ENCODE results near the gene GRIFIN. TPM values are rescaled to one million over a fixed set of nuclear protein-coding genes. Genes with fewer than 3 reads are reported as not detected.
"Not testable (repeated sequence)": the region's sequence is repeated elsewhere in the genome, so short reads cannot be mapped to it uniquely, and the experiment has no call there.

GRIFIN gene
- total RNA-seq, 1 donor from 2014 or later, result not detected

DNA sequence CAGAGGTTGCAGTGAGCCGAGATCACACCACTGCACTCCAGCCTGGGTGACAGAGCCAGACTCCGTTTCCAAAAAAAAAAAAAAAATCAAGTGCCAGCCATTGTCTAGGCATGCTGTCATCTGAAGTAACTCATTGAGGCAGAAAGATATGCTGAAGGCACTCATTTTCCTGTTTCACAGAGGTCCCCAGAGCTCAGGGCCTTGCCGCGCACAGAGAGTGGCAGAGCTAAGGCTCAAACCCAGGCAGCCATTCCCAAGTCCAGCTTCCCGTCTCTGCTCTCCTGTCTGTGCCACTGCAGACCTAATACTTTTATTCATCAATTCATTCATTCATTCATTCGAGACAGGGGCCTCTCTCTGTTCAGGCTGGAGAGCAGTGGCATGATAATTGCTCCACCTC is 3.5 kb downstream of the GRIFIN start:
- Mint-ChIP-seq H3K27me3 (peaks cover 4% of the 10 kb centered on the region), H3K27ac (no peak overlapping the region), H3K9me3 (no peaks in the 10 kb centered on the region), H3K4me3 (no peak overlapping the region), H3K4me1 (peaks cover 13% of the 10 kb centered on the region), H3K36me3 (ENCODE audit: low read depth) (no peaks in the 10 kb centered on the region)
- DNase-seq, result no peak
- intact Hi-C loops (cut with micrococcal nuclease), result no loop called here
- POLR2A ChIA-PET, result interaction anchor here (0.7 kb wide), 2 partner anchors 52 to 240 kb away, joined by 5 read pairs; no protein-coding TSS in a partner anchor
- CTCF ChIA-PET, result no interaction called here
- no peak for ATAC-seq (ENCODE audit: low read depth)
- TF ChIP-seq, protein P1, sequence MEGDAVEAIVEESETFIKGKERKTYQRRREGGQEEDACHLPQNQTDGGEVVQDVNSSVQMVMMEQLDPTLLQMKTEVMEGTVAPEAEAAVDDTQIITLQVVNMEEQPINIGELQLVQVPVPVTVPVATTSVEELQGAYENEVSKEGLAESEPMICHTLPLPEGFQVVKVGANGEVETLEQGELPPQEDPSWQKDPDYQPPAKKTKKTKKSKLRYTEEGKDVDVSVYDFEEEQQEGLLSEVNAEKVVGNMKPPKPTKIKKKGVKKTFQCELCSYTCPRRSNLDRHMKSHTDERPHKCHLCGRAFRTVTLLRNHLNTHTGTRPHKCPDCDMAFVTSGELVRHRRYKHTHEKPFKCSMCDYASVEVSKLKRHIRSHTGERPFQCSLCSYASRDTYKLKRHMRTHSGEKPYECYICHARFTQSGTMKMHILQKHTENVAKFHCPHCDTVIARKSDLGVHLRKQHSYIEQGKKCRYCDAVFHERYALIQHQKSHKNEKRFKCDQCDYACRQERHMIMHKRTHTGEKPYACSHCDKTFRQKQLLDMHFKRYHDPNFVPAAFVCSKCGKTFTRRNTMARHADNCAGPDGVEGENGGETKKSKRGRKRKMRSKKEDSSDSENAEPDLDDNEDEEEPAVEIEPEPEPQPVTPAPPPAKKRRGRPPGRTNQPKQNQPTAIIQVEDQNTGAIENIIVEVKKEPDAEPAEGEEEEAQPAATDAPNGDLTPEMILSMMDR (IDR thresholded peaks at IDR 0.05), result no peak

DNA sequence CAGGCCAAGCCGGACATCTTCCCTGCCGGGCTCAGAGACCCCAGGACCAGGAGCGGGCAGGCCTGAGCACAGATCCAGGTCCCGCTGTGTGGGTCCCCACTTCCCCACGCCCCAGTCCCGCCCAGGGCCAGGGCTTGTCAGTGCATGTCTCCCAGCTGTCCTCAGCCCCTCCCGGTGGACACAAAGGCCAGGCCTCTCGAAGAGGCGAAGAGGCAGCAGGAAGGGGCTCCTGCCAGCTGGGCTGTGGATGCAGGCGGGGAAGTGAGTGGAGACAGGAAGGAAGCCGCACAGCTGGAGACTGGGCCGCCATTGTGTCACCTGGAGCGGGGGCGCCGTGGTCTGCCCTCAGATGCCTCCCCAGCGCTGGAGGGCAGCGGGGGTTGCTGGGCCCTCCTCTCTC is 4.8 kb downstream of the GRIFIN start:
- intact Hi-C loops (cut with micrococcal nuclease), result no loop called here
- ChIA-PET CTCF (interaction anchor here (3.5 to 3.6 kb wide), 2 partner anchors 20 to 239 kb away, joined by 12 to 51 read pairs; no protein-coding TSS in a partner anchor), POLR2A (no interaction called here)
- Mint-ChIP-seq H3K36me3 (ENCODE audit: low read depth) (no peaks in the 10 kb centered on the region), H3K4me3 (no peak overlapping the region), H3K27me3 (peaks cover 4% of the 10 kb centered on the region), H3K27ac (no peak overlapping the region), H3K4me1 (peaks cover 4% of the 10 kb centered on the region), H3K9me3 (no peaks in the 10 kb centered on the region)
- no peak for ATAC-seq (ENCODE audit: low read depth)
- no peak for DNase-seq
- TF ChIP-seq, protein P1 (IDR thresholded peaks at IDR 0.05), result no peak

DNA sequence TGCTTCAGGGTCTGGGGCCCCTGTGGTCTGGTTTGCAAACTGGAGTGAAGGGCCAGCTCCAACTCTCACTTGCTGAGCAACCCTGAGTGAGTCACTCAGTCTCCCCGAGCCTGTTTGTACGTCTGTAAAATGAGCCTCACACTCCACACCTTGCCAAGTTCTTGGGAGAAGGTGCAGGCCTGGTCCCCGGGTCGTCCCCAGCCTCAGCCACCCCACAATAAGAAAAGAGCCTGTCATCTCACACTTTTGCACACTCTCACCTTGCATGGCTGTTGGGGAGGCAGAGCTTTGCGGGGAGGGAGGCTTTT is 5.2 kb downstream of the GRIFIN start:
- Mint-ChIP-seq H3K36me3 (ENCODE audit: low read depth) (no peaks in the 10 kb centered on the region), H3K4me1 (peaks cover 5% of the 10 kb centered on the region), H3K27ac (no peak overlapping the region), H3K9me3 (no peaks in the 10 kb centered on the region), H3K27me3 (peaks cover 4% of the 10 kb centered on the region), H3K4me3 (no peak overlapping the region)
- ATAC-seq (ENCODE audit: low read depth), result no peak
- POLR2A ChIA-PET, result no interaction called here
- intact Hi-C loops (cut with micrococcal nuclease), result no loop called here
- CTCF ChIA-PET, result interaction anchor here (0.7 to 3.6 kb wide), 4 partner anchors 12 to 662 kb away, joined by 3 to 51 read pairs (median 8); no protein-coding TSS in a partner anchor
- TF ChIP-seq, protein P1 (IDR thresholded peaks at IDR 0.05), result no peak
- no peak for DNase-seq

DNA sequence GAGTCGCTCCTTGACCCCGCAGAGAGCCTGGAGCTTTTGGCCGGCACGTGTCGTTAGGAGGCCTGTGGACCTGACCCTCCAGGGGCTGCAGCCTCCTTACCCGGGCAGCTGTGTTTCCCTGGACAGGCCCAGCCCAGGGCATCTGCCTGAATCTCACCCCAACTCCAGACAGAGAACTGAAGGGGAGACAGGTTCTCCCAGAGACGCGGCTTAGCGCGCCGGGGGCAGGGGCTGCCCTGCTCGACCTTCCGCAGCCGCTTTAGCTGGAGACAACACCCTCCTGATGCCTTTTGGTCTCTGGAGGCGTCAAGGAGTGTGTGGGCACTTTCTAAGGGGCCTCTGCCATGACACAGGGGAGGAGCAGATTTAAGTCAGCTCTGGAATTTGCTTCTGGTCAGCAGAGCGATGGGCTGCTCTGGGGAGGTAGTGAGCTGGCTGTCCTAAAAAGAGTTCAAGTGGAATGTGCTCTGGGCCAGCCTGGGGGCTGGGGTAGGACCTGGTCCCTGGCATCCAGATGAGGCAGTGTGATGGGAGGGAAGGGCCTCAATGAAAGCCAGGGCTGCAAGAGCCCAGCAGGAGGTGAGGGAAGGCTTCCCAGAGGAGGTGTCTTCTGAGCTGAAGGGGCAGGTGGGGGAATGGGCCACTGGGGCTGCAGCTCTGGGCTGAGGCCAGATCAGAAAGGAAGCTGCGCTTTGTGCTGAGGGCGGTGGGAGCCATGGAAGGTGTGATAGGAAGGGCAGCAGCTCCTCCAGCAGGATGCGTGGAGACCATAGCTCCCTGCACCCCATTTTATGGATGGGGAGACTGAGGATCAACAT is 5.8 kb downstream of the GRIFIN start:
- POLR2A ChIA-PET, result no interaction called here
- CTCF ChIA-PET, result interaction anchor here (0.5 to 3.6 kb wide), 6 partner anchors 10 to 663 kb away, joined by 3 to 51 read pairs (median 3); no protein-coding TSS in a partner anchor
- Mint-ChIP-seq H3K4me3 (no peak overlapping the region), H3K36me3 (ENCODE audit: low read depth) (no peaks in the 10 kb centered on the region), H3K27me3 (peaks cover 4% of the 10 kb centered on the region), H3K4me1 (peaks cover 5% of the 10 kb centered on the region), H3K9me3 (no peaks in the 10 kb centered on the region), H3K27ac (no peak overlapping the region)
- TF ChIP-seq, protein P1 (IDR thresholded peaks at IDR 0.05), result no peak
- intact Hi-C loops (cut with micrococcal nuclease), result no loop called here
- ATAC-seq (ENCODE audit: low read depth), result no peak
- no peak for DNase-seq

DNA sequence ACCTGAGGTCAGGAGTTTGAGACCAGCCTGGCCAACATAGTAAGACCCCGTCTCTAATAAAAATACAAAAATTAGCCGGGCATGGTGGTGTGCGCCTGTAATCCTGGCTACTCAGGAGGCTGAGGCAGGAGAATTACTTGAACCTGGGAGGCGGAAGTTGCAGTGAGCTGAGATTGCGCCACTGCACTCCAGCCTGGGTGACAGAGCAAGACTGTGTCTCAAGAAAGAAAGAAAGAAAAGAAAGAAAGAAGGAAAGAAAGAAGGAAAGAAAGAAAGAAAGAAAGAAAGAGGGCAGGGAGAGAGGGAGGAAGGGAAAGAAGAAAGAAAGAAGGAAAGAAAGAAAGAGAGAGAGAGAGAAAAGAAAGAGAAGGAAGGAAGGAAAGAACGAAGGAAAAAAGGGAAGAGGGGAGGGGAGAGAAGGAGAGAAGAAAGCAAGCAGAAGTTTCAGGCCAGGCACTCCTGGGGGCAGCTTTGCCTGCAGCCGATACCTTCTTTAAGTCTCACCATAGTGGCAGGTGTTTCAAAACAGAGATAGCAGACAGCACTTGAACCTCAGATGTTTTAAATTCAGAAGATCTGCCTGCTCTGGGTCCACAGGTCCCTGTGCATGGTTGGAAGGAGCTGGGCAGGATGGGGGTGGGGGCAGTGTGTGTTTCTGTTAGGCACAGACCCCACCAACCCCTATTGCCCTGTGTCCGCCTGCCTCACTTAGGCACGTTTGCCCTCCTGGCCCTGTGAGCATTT is 6.6 kb downstream of the GRIFIN start:
- not testable (repeated sequence) for H3K36me3 Mint-ChIP-seq (ENCODE audit: low read depth); H3K27ac Mint-ChIP-seq

More for the DNA sequence above, 6.6 kb downstream of the GRIFIN start:
- ATAC-seq (ENCODE audit: low read depth); H3K9me3 Mint-ChIP-seq; H3K4me3 Mint-ChIP-seq; DNase-seq; H3K27me3 Mint-ChIP-seq; H3K4me1 Mint-ChIP-seq: not testable (repeated sequence)
- intact Hi-C loops (cut with micrococcal nuclease), result loop anchor here (1.0 kb wide), 1 partner anchor 18 kb away; no protein-coding TSS in a partner anchor
- ChIA-PET POLR2A (interaction anchor here (1.0 kb wide), 2 partner anchors 18 to 162 kb away, joined by 4 to 5 read pairs; no protein-coding TSS in a partner anchor), CTCF (interaction anchor here (0.5 to 3.6 kb wide), 14 partner anchors 10 to 321 kb away, joined by 3 to 51 read pairs (median 4); no protein-coding TSS in a partner anchor)

Data from activated B cell treated with CpG ODN at 0.5 μM for 24 hours (primary cell).